ENCODE results near the gene RERG.

- no peak for TF ChIP-seq CTCF (IDR thresholded peaks at IDR 0.05)
- TF ChIP-seq POLR2A (IDR thresholded peaks at IDR 0.05) = no peak
Measured at GRCh38 chr12:15088105-15088504, 133.1 kb downstream of the RERG start.

All from prostate gland (tissue), 2 donors.